HG03280 (cell line): ENCODE measurements around the gene DSG2.
"Not testable (repeated sequence)": the region's sequence is repeated elsewhere in the genome, so short reads cannot be mapped to it uniquely, and the experiment has no call there.

ENCODE experiments used
- ATAC-seq: cut with Tn5 transposase; IDR thresholded peaks from one replicate; pipeline ENCODE4 v1.9.1; 2021; ENCODE audit warnings: mild to moderate bottlenecking, moderate library complexity; ENCODE audit not compliant: unreplicated experiment

The DSG2 gene

DNA sequence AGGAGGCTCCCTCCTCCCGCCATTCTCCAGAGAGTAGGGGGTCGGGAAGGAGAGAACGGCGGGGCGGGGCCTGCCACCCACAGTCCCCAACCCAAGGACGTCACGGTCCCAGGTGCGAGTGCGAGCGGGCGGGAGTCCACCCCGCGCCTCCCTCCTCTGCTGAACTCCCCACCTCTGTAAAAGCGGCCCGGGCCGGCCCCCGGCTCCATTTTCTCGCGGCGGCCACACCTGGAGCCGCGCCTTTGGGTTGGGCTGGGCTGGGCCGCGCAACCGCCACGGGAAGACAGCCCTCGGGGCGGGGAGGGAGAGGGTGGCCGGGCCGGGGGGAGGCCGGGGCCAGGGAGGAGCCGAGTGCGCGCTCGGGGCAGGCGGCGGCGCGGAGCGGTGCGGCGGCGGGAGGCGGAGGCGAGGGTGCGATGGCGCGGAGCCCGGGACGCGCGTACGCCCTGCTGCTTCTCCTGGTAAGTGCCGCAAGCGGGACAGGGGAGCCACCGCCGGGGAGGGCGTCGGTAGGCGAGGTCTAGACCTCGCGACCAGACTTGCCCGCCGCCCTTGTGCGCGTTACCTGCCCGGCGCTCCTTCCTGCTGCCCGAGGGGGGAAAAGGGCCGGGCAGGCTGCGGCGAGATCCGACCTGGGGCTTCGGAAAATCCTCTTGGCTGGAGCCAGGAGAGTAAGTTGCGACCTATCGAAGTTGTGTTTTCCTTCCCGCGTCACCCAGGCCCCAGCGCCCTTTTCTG lies at the start of gene DSG2:
TSS of gene DSG2 (plus strand) at position 342 of the 738 bp plus-strand sequence. CDS start at position 417, 75 bp downstream.
- peak; percentile 54 for ATAC-seq

DNA sequence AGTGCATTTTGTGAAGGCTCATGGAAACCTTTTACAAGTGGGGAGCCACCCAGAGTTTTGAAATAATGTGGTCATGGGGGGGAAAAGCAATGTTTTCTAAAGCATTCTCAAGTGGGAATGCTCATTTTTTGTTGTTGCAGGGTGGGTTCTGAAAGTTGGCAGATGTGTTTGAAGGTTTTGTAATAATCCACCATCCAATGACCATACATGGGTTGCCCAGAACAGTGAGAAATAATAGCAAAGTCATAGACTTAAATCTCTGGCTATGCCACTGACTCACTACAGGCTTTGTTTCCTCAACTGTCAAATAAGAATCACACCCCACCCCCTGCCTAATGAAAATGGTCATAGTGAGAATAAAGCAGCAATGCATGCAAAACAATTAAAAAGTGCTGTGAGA lies 47.6 kb upstream of the DSG2 start:
- ATAC-seq: no peak

DNA sequence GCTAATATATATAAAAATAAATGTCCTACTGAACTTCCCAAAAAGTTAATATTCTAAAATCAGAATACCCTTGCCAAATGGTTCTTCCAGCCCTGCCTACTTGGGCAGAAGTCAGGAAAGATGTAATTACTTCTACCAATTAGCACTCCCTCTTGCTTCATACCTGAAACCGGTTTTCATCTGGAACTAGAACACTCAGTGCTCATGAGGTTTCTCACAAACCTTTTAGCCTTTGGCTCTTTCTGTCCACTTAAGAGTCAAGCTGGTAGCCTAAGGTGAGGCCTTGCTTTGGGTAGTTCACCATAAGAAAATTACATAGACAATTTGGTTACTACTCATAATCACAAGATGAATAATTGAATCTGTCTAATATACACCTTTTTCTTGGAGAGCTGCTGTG lies 46.4 kb upstream of the DSG2 start:
- ATAC-seq: no peak

DNA sequence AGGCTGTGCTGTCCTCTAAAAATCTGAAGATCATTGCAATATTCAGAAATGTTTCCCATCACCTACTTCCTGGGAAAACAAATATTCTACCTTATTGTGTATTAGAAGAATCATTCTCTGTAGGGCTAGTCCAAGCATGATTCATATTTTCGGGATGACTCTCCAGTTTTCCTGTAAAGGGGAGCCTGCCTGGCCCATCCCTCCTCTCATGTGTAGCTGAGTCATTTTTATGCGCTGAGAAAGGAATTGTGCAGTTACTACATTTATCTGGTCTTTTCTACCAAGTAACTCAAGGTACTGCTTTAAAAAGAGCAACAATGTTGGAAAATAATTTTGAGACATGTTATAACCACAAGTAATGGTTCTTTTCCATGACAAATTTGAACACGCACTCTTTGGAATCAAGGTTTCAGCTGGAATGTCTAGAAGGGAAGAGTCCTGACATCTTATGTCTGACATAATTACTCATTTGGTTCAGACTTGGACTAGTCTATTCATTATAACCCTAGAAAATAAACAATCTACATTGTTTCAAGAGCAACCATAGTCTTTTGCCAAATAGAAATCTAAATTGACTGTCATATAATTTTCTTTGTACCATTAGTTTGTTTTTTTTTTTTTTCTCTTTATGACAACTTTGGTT lies 43.8 kb upstream of the DSG2 start:
- no peak for ATAC-seq

DNA sequence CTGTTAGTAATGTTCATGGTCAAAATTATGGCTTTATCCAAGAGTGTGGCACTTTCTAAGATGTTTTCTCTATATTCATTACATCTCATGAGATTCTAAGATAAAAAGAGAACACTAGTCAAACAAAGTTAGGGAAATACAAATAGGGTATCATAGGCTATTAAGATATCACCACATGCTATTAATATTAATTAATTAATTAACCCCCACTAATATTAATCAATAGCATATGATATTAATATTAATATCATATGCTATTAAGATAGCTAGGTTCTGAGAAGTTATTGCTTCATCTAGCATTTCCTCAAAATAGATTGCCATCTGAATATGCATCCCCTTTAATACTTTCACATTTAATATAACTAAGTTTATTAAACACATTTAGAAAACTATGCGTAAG lies 28.3 kb upstream of the DSG2 start:
- no peak for ATAC-seq

DNA sequence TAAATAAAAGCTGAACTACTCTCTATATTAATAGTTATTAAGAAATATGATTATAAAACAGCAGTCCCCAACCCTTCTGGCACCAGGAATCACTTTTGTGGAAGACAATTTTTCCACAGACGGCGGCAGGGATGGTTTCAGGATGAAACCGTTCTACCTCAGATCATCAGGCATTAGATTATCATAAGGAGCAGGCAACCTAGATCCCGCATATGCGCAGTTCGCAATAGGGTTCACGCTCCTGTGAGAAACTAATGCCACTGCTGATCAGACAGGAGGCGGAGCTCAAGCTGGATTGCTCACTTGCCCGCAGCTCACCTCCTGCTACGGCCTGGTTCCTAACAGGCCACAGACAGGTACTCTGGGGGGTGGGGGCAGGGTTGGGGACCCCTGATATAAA lies 19.3 kb upstream of the DSG2 start:
- no peak for ATAC-seq

GRCh38 chr18:31482051-31482450 lies 15.9 kb upstream of the DSG2 start:
- ATAC-seq: no peak

DNA sequence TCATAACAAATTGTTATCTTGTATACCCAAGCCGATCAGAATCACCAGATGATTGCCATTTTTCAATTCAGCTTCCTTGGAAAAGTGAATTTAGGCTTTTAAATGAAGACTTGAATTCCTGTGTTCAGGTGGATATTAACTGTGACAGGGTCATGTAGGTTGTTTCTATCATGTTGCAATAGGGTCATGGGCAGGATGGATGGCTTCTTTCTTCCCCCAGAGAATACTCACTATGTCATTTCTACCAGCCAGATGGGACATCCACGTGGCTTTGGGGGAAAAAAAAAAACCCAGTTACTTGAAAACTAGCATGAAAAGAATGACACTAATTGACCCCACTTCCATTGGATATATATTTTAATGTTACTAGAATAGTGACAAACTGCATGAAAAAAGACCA lies 14.6 kb upstream of the DSG2 start:
- ATAC-seq: no peak

GRCh38 chr18:31484461-31484860 lies 13.5 kb upstream of the DSG2 start:
- no peak for ATAC-seq

DNA sequence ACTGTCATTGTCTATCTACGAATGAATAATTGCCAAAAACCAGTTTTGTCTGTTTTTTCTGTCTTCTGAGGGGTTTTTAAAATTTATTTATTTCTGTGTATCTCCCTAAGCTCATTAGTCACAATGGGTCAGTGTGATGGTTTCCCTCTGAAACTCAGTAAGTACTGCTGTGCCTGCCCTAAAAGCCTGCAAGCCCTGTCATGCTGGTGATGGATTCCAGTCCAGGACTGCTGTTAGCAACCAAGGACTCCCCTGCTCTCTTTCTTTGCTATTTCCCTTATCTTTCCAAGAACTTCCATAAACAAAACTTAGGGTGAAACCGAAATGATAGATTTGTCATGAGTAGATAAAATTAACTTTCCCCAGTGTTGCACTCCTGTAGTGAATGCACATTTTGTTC lies 11.8 kb upstream of the DSG2 start:
- ATAC-seq: no peak

- no peak for ATAC-seq
Measured at GRCh38 chr18:31487246-31488015, 10.5 kb upstream of the DSG2 start.

- ATAC-seq: no peak
Measured at GRCh38 chr18:31489311-31489710, 8.7 kb upstream of the DSG2 start.

DNA sequence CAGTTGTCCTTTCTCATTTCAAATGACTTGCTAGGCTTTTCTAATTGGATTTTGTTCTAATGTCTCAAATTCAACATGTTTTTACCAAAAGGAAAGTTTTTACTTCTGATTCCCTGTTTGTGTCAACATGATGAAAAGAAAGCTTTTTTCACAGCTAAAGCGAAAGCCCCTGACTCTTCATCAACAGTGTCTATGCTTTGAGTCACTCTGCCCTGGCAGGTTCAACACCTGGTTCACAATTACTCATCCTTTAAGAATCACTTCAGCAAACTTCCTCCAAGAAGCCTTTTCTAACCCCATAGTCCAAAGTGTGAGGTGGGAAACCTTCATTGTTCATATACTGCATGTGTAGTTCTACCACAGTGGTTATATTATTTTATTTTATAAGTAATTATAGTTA lies 7.6 kb upstream of the DSG2 start:
- ATAC-seq: peak; percentile 75

- no peak for ATAC-seq
Measured at GRCh38 chr18:31490833-31491232, 7.1 kb upstream of the DSG2 start.

- ATAC-seq: no peak
Measured at GRCh38 chr18:31491586-31491985, 6.4 kb upstream of the DSG2 start.

DNA sequence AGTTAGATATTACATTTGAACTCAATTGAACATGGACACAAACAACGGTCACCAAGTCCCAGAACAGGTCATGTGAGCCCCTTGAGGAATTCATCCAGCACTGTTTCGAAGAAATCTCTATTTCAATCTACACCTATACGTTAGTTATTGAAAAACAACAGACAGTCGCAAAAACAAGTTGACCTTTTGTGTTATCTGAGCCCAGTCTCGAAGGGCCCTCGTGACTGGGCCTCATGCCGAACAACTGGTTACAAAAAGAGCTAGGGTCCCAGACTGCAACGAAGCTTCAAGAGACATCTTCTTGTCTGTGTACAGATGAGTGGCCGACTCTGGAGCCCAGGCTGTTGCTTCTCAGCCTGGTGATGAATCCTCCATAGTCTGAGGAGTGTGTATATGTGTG lies 5.3 kb upstream of the DSG2 start:
- ATAC-seq: no peak

DNA sequence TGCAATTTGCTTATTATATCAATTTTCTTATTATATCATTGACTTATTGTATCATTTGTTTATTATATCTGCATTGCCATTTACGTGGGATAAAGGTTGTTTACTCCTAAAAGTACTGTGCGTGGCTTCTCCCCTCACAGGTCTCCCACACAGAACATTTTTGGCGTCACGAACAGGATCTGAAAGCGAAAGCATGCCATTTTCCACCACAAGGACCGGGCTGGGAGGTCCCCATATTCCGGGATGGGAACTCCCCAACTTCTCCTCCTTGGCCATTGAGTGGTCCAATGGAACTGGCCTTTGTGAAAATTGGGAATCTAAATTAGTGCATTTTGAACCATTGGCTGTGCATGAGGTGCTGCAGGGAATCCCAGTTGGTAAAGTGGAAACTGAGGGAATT lies 4.8 kb upstream of the DSG2 start:
- ATAC-seq: no peak

- no peak for ATAC-seq
Measured at GRCh38 chr18:31493941-31494340, 4.0 kb upstream of the DSG2 start.

GRCh38 chr18:31494705-31495244 lies 3.2 kb upstream of the DSG2 start:
- not testable (repeated sequence) for ATAC-seq

- ATAC-seq: peak; percentile 2
Measured at GRCh38 chr18:31497404-31497835, 557 bp upstream of the DSG2 start.
